GM06990 (cell line): ENCODE data around the gene EDDM3A.
"Not testable (repeated sequence)": the region's sequence is repeated elsewhere in the genome, so short reads cannot be mapped to it uniquely, and the experiment has no call there.

ENCODE experiments used
- DNase-seq: peaks from one replicate; pipeline ENCODE4 v3.0.0-alpha.2; 2011; ENCODE audit not compliant: insufficient read length; ENCODE audit errors: extremely low read depth
- H3K27me3 ChIP-seq: replicated peaks from 2 replicates; pipeline ENCODE4 v1.6.0; 2011; ENCODE audit warnings: low read length; ENCODE audit not compliant: control insufficient read depth, insufficient read depth
- H3K36me3 ChIP-seq: 2 replicates; pipeline ENCODE4 v1.5.1; 2011; ENCODE audit warnings: low read length; ENCODE audit not compliant: control insufficient read depth, insufficient read depth
- H3K4me3 ChIP-seq: replicated peaks from 2 replicates; pipeline ENCODE4 v1.5.1; 2011; ENCODE audit warnings: low read depth, mild to moderate bottlenecking, control low read depth, low read length
- CTCF ChIP-seq: IDR thresholded peaks from 2 replicates; pipeline ENCODE4 v1.5.1; 2011; ENCODE audit warnings: low read length, control low read depth, mild to moderate bottlenecking, inconsistent platforms; ENCODE audit not compliant: insufficient read depth, poor library complexity, severe bottlenecking

EDDM3A gene

GRCh38 chr14:20699931-20700330, 45.8 kb upstream of the EDDM3A start:
- TF ChIP-seq CTCF = no peak
- no peak for DNase-seq
- no peaks in the 10 kb centered on the region for H3K36me3 ChIP-seq
- no peak overlapping the region for H3K4me3 ChIP-seq
- H3K27me3 ChIP-seq = no peaks in the 10 kb centered on the region; the same call in 1 of the 2 replicates

- not testable (repeated sequence) for H3K4me3 ChIP-seq, DNase-seq, H3K36me3 ChIP-seq
Observed at GRCh38 chr14:20700965-20701364, 44.7 kb upstream of the EDDM3A start.

GRCh38 chr14:20706657-20707355, 38.9 kb upstream of the EDDM3A start:
- Histone ChIP-seq H3K27me3 (no peaks in the 10 kb centered on the region), H3K36me3 (no peaks in the 10 kb centered on the region), H3K4me3 (no peak overlapping the region)
- no peak for DNase-seq
- TF ChIP-seq CTCF = no peak

More at GRCh38 chr14:20700965-20701364, 44.7 kb upstream of the EDDM3A start:
- H3K27me3 ChIP-seq = not testable (repeated sequence)

GRCh38 chr14:20707622-20708021, 38.1 kb upstream of the EDDM3A start:
- no peak overlapping the region for H3K4me3 ChIP-seq
- TF ChIP-seq CTCF = no peak
- H3K27me3 ChIP-seq = no peaks in the 10 kb centered on the region
- H3K36me3 ChIP-seq = no peaks in the 10 kb centered on the region
- no peak for DNase-seq

GRCh38 chr14:20711261-20711660, 34.4 kb upstream of the EDDM3A start:
- H3K36me3 ChIP-seq = no peaks in the 10 kb centered on the region
- DNase-seq = no peak
- no peak for TF ChIP-seq CTCF
- H3K27me3 ChIP-seq = no peaks in the 10 kb centered on the region
- H3K4me3 ChIP-seq = no peak overlapping the region

GRCh38 chr14:20711685-20712084, 34.0 kb upstream of the EDDM3A start:
- Histone ChIP-seq H3K4me3 (no peak overlapping the region), H3K27me3 (no peaks in the 10 kb centered on the region), H3K36me3 (no peaks in the 10 kb centered on the region)
- DNase-seq = no peak
- TF ChIP-seq CTCF = no peak
